Nucleus accumbens (tissue), 56 donors: ENCODE measurements around the gene OAT.

Experiments used
- DNase-seq, 56 donors: peaks; one replicate each; lab custom pipeline; 2025; lab: John Stamatoyannopoulos, UW

Gene OAT

GRCh38 chr10:124418726-124419501 is at the start of gene OAT:
OAT (minus strand) TSS chr10:124418923; CDS start chr10:124412171, 6,752 bp downstream.
- DNase-seq, result peak; percentile 48 to 99 (median 93)

- DNase-seq, result no peak
These were observed 48.4 kb upstream of the OAT start for GRCh38 chr10:124467165-124467564.

- no peak for DNase-seq
These were observed 47.2 kb upstream of the OAT start for GRCh38 chr10:124465777-124466488.

GRCh38 chr10:124465003-124465776 is 46.5 kb upstream of the OAT start:
- DNase-seq, result no peak

GRCh38 chr10:124464028-124464965 is 45.6 kb upstream of the OAT start:
- DNase-seq, result no peak

GRCh38 chr10:124462348-124462695 is 43.6 kb upstream of the OAT start:
- DNase-seq, result no peak

GRCh38 chr10:124461642-124462347 is 43.1 kb upstream of the OAT start, which contains the start of gene LHPP:
LHPP (plus strand) TSS chr10:124461823; CDS start chr10:124461863, 40 bp downstream.
- peak in 54 of 56 donors; percentile 34 to 91 (median 80) for DNase-seq

GRCh38 chr10:124460144-124460543 is 41.4 kb upstream of the OAT start:
- no peak for DNase-seq

GRCh38 chr10:124459395-124459794 is 40.7 kb upstream of the OAT start:
- DNase-seq, result no peak

- DNase-seq, result no peak
These were observed 40.2 kb upstream of the OAT start for GRCh38 chr10:124458889-124459288.

- DNase-seq, result no peak
These were observed 39.8 kb upstream of the OAT start for GRCh38 chr10:124458473-124458872.

GRCh38 chr10:124455441-124455840 is 36.7 kb upstream of the OAT start:
- no peak for DNase-seq

GRCh38 chr10:124453960-124454610 is 35.4 kb upstream of the OAT start:
- DNase-seq, result no peak

- DNase-seq, result no peak
These were observed 32.6 kb upstream of the OAT start for GRCh38 chr10:124451276-124451675.

GRCh38 chr10:124450783-124451057 is 32.0 kb upstream of the OAT start:
- DNase-seq, result no peak

- DNase-seq, result peak in 13 of 56 donors; percentile 7 to 58 (median 18)
These were observed 31.5 kb upstream of the OAT start, which contains the start of gene NKX1-2 for GRCh38 chr10:124450012-124450782. NKX1-2 (minus strand) TSS chr10:124450035; CDS start chr10:124449943, 92 bp downstream.

- DNase-seq, result no peak
These were observed 30.7 kb upstream of the OAT start for GRCh38 chr10:124449170-124450011.
